KG1 (cell line): Measurements from ENCODE around the gene PLCD1.

ENCODE experiments used
- DNase-seq: peaks from one replicate; lab custom pipeline; 2025; lab: John Stamatoyannopoulos, UW

The PLCD1 gene

DNA sequence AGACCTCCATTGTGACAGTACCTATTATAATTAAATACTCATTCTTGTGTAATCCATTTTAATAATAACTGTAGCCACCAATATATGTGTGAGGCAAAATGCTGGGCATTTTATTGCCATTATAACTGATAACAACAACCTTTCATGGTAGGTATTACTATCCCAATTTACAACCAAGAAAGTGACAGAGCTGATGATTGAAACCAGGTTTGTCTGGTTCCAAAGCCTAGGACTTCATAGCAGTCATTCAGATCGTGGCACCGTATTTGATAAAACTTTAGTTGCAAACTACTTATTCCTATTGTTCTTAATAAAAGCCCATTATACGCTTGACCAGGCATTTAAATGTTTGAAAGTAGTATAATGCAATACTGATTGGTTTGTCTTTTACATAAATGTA lies 65.3 kb downstream of the PLCD1 start:
- DNase-seq, result no peak

DNA sequence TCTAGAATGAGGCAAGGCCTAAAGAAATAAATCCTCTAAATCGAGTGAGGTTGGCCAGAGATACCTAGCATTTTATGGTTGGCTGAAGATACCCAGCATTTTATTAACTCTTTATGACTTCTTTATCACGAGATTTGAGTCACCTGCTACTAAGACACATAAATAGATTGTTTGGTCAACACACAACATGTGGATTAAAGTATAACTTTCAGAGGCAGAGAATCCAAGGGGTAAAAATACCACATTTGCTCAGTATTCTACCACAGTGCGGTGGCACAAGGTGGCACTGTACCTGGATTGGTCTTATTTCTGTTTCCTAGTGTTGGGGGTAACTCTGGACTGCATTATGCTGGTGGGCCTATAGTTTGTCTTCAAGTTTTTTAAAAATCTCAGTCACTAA lies 65.8 kb downstream of the PLCD1 start:
- no peak for DNase-seq

DNA sequence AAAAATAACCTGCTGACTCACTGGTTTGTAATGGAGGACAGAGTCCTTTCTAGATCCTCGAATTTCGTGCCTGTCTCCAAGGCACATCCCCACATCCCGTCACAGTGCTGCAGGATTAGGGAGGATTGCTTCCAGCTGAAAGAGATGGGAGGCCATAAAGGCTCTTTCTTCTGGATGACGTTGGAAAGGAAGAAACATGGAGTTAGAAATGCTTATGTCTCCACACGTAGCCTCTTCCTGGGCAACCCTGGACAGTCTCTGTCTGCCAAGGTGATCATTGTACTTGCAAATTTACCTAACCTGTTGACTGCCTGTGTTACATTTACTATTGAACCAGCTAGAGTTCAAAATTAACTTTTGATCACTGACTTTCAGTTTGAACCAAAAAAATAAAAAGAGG lies 66.4 kb downstream of the PLCD1 start:
- no peak for DNase-seq

DNA sequence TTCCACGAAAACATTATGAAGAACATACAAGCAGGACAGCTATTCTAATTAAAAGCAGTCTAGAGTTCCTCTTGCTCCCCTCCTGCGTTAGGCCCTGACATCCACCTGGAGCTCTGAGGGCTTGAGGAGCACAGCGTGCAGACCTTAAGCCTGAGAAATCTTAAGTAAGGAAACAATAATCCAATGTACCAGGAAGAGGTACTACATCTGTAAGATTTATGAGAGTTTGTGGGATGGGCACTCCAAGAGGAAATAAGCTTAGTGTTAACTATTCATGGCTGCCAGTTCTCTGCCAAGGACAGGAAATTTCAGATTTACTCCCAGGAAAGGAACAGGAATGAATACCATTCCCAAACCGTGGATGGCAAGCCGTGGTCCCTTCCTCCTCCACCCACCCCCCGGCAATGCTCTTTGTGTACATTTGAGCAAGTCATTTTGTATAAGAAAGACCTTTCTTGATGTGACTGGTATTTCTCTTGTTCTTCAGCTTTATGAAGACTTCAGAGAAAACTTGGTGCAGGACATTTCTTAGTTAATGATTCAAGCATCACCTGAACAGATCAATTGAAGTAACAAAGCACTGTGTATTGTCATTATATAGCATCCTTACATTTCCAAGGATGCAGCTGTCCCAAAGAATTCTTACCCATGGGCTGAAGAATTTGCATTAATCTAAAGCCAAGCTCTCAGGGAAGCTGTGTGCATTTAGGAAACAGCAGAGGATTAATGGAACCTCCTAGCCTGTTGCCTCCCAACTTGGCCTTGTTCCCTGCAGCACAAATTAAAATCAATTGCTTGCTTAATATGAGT lies 67.6 kb downstream of the PLCD1 start:
- DNase-seq, result no peak

DNA sequence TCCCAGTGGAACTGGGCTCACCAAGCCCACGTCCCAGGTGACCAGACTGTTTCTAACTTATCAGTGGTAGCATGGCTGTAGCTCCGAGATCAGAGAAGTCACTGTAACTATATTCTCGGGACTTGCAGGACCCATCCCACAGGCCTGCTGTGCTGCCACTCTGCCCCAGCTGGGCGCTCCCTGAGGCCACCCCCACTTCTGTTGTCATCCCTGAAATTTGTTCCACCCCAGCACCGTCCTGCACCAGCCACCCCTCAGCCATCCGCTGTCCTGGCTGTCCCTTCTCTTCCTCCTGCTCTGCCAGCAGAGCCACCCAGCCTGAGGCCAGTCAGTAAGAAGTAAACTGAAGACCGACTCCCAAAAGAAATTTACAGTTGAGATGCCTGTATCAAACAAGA lies 71.9 kb downstream of the PLCD1 start:
- no peak for DNase-seq
